Mesothelial cell of epicardium (in vitro differentiated cells): ENCODE data around the gene ANXA8L1. TPM values are rescaled to one million over a fixed set of nuclear protein-coding genes. Genes with fewer than 3 reads are reported as not detected.
"Not testable (repeated sequence)": the region's sequence is repeated elsewhere in the genome, so short reads cannot be mapped to it uniquely, and the experiment has no call there.

Source experiments
- DNase-seq, 2 experiments: peaks; one replicate each; pipeline ENCODE4 v3.0.0; 2021; ENCODE audit warnings: low spot score in 2 of 2; ENCODE audit not compliant: unreplicated experiment in 2 of 2
- H3K27ac Mint-ChIP-seq: 2 replicates; pipeline ENCODE4 v1.8.0; 2021; ENCODE audit warnings: mixed read lengths
- H3K27me3 Mint-ChIP-seq: 2 replicates; pipeline ENCODE4 v1.8.0; 2021; ENCODE audit warnings: low read depth, mixed read lengths
- H3K36me3 Mint-ChIP-seq: 2 replicates; pipeline ENCODE4 v1.8.0; 2021; ENCODE audit warnings: mixed read lengths
- H3K4me1 Mint-ChIP-seq: 2 replicates; pipeline ENCODE4 v1.8.0; 2021; ENCODE audit warnings: mixed read lengths
- H3K4me3 Mint-ChIP-seq: 2 replicates; pipeline ENCODE4 v1.8.0; 2021; ENCODE audit warnings: mild to moderate bottlenecking, moderate library complexity, mixed read lengths
- H3K9me3 Mint-ChIP-seq: 2 replicates; pipeline ENCODE4 v1.8.0; 2021; ENCODE audit warnings: mixed read lengths
- total RNA-seq: library from RNA; stranded (reverse); gene quantifications from 3 replicates; pipeline ENCODE4 v1.2.1, GENCODE V29; 2021
- TF ChIP-seq, protein P1 (sequence below): fragments of 200-600 bp; sonication (generic); IDR thresholded peaks from one replicate; pipeline ENCODE4 v1.5.0; 2021; ENCODE audit warnings: antibody characterized with exemption; ENCODE audit not compliant: unreplicated experiment

Gene ANXA8L1
- total RNA-seq, 1 donor from 2014 or later, result 1.1 TPM

DNA sequence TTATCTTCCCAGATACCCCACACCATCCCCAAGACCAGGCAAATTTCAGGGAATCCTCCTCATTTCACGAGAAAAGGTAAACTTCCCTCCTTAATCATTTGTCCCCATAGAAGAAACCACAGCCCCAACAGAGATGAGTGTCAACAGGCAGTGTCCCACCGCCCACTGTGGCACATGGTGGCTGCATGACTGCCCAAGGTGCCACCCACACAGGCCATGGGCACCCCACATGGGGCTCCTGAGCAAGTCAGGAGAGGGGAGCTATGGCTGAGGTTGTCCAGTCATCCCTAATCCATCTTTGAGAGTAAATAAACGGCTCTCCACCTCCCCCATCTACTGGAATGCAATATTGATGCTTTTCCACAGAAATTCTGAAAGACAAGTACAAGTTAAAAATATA lies 44.7 kb upstream of the ANXA8L1 start:
- DNase-seq, result no peak
- no peaks in the 10 kb centered on the region for H3K9me3 Mint-ChIP-seq
- H3K4me1 Mint-ChIP-seq, result no peaks in the 10 kb centered on the region
- TF ChIP-seq, protein P1, sequence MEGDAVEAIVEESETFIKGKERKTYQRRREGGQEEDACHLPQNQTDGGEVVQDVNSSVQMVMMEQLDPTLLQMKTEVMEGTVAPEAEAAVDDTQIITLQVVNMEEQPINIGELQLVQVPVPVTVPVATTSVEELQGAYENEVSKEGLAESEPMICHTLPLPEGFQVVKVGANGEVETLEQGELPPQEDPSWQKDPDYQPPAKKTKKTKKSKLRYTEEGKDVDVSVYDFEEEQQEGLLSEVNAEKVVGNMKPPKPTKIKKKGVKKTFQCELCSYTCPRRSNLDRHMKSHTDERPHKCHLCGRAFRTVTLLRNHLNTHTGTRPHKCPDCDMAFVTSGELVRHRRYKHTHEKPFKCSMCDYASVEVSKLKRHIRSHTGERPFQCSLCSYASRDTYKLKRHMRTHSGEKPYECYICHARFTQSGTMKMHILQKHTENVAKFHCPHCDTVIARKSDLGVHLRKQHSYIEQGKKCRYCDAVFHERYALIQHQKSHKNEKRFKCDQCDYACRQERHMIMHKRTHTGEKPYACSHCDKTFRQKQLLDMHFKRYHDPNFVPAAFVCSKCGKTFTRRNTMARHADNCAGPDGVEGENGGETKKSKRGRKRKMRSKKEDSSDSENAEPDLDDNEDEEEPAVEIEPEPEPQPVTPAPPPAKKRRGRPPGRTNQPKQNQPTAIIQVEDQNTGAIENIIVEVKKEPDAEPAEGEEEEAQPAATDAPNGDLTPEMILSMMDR, result no peak
- no peak overlapping the region for H3K27ac Mint-ChIP-seq
- no peak overlapping the region for H3K4me3 Mint-ChIP-seq
- peaks cover 4% of the 10 kb centered on the region for H3K27me3 Mint-ChIP-seq
- no peaks in the 10 kb centered on the region for H3K36me3 Mint-ChIP-seq

DNA sequence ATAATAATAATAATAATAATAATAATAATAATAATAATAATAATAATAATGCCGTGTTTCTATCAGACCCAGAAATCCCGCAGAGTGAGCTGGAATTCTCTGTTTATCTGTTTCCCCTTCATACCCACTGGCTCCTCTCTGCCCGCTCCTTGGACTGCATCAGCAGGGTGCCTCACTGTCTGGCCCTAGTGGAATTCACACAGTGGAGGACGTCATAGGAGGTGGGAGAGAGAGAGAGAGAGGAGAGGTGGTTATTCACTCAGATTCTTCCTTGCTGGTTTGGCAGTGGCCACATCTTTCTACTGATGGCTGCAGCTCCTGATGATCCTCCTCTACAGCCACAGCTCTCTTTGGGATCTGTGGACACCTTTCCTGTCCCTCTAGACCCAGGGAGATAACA lies 10.1 kb upstream of the ANXA8L1 start:
- H3K36me3 Mint-ChIP-seq, H3K27me3 Mint-ChIP-seq, H3K9me3 Mint-ChIP-seq, H3K4me3 Mint-ChIP-seq, H3K4me1 Mint-ChIP-seq, DNase-seq, H3K27ac Mint-ChIP-seq: not testable (repeated sequence)

DNA sequence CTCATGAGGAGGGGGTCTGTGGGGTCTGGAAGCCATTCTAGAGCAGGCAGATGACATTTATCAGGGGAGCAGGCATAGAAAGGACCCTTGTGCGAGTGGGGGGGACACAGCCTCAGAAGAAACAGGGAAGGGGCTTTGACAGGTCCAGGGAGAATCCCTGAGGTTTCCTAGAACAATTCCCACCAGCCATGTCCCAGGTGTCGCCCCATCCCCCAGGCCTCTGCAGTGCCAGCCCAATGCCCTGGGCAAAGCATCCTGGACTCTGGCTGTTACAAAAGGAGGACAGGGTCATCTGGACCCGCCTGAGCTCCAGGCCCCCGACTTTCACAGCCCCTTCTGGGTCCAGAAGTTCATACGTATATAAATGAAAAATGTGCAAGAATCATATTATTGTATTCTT lies 8.4 kb upstream of the ANXA8L1 start:
- not testable (repeated sequence) for H3K4me3 Mint-ChIP-seq, H3K27ac Mint-ChIP-seq, H3K36me3 Mint-ChIP-seq, DNase-seq, H3K27me3 Mint-ChIP-seq, H3K9me3 Mint-ChIP-seq, H3K4me1 Mint-ChIP-seq

DNA sequence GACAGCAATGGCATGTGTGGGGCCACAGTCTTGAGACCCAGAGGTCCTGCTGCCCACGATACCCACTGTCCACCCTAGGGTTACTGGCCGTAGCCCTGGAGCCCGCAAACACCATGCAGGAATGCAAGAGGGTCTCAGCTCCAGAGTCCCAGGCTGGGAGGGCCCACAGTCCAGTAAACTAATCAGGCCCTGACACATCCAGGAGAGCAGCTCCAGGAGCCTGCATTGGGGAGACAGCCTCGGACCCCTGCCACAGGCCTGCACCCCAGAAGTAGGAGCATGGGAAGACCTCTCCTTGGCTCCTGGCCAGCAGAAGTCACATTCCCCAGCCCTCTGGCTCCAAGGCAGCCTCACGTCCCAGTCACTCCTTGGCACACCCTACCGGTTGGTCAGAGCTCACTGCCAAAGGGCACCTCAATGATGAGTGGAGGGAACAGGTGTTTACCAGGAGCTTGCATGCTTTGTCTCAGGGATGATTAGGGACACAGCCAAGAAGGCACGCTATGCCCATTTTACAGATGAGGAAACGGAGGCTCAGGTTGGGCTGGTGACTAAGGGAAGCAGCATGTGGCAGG lies 7.8 kb upstream of the ANXA8L1 start:
- DNase-seq, H3K36me3 Mint-ChIP-seq: not testable (repeated sequence)

DNA sequence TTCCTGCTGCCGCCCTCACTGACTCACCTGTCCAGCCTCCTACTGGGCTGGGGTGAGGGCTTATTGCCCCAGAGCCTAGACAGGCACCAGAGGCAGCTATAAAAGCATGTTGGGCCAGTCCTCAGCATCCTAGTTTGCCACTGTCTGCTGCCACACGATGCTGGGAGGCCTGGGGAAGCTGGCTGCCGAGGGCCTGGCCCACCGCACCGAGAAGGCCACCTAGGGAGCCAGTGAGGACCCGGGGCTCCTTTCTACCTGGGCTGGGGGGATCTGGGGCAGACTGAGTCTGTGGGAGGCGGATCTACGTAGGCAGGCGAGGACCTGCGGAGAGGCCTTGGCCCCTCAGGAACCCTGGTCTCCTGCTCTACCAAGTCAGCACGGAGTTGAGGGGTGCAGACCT lies 6.6 kb upstream of the ANXA8L1 start:
- DNase-seq, H3K27me3 Mint-ChIP-seq, H3K4me1 Mint-ChIP-seq, H3K9me3 Mint-ChIP-seq, H3K36me3 Mint-ChIP-seq, H3K27ac Mint-ChIP-seq, H3K4me3 Mint-ChIP-seq: not testable (repeated sequence)

More for the DNA sequence above, 7.8 kb upstream of the ANXA8L1 start:
- H3K4me3 Mint-ChIP-seq, H3K27me3 Mint-ChIP-seq, H3K27ac Mint-ChIP-seq, H3K9me3 Mint-ChIP-seq, H3K4me1 Mint-ChIP-seq: not testable (repeated sequence)

DNA sequence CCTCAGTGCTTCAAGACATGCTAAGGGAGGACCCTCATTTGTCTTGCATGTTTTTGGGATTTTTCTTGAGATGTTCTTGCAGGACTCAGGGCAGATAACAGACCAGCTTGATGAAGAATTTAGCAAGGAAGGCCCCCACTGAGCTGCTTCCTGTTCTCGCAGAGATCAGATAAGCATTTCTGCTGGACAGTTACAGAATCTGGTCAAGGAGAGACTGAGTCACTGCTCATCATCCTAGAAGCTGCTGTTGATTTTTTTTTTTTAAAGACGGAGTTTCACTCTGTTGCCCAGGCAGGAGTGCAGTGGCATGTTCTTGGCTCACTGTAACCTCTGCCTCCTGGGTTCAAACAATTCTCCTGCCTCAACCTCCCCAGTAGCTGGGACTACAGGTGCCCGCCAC lies 1.2 kb upstream of the ANXA8L1 start:
- H3K4me3 Mint-ChIP-seq, H3K27me3 Mint-ChIP-seq, H3K36me3 Mint-ChIP-seq, H3K27ac Mint-ChIP-seq, H3K9me3 Mint-ChIP-seq, H3K4me1 Mint-ChIP-seq, DNase-seq: not testable (repeated sequence)

DNA sequence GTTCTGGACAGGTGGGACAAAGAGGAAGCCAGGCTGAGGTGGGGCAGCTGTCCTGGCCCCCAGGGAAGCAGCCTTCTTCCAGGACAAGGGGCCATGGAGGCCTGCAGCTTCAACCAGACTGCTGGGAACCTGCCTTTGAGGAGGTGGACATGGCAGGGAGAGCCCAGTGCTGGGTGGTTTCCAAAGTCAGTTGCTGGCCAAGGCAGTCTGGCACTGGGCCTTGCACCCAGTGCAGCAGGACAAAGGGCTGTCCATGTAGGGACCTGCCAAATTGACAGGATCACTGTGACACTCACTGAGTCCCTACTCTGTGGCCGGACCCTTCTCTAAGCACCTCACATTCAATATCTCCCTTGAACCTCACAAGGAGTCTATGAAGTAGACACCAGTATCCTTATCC lies 1.4 kb downstream of the ANXA8L1 start:
- H3K27me3 Mint-ChIP-seq, H3K36me3 Mint-ChIP-seq, DNase-seq, H3K9me3 Mint-ChIP-seq, H3K4me1 Mint-ChIP-seq, H3K4me3 Mint-ChIP-seq, H3K27ac Mint-ChIP-seq: not testable (repeated sequence)

DNA sequence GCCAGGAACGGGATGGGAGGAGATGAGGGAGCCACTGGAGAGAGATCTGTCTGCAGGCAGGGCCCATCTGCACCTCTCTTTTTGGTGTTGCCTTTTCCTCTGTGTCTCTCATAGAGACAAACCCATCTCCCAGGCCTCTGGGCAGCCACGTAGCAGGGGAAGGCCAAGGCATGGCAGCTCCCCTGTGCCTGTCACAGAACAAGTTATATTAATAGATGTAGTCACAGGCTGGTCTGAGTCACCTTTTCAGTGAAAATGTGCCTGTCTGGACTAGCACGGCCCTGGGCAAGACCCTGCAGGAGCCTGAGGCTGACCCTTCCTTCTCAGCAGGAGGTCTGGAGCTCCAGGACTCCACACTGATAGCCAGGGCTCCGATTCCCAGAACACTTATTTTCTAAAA lies 2.1 kb downstream of the ANXA8L1 start:
- not testable (repeated sequence) for DNase-seq, H3K27me3 Mint-ChIP-seq, H3K9me3 Mint-ChIP-seq, H3K36me3 Mint-ChIP-seq, H3K4me1 Mint-ChIP-seq, H3K27ac Mint-ChIP-seq, H3K4me3 Mint-ChIP-seq

DNA sequence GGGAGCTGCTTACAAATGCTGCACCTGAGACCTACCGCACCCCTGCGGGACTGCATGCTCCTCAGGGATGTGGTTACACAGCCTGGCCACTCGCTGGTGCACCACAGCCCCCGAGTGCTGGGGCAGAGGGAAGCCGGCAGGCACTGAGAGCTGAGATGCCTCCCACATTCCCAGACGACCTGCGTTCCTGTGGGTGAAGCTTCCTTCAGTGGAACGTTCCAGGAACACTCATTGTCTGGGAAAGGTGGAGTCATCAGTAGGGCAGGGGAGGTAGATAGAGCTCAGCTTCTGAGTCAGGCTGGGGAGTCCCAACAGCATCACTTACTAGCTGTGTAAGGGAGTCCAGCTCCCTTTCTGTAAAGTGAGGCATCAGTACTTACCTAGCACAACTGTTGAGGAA lies 2.5 kb downstream of the ANXA8L1 start:
- not testable (repeated sequence) for H3K4me1 Mint-ChIP-seq, H3K9me3 Mint-ChIP-seq, H3K27me3 Mint-ChIP-seq, H3K4me3 Mint-ChIP-seq, H3K27ac Mint-ChIP-seq, DNase-seq, H3K36me3 Mint-ChIP-seq

DNA sequence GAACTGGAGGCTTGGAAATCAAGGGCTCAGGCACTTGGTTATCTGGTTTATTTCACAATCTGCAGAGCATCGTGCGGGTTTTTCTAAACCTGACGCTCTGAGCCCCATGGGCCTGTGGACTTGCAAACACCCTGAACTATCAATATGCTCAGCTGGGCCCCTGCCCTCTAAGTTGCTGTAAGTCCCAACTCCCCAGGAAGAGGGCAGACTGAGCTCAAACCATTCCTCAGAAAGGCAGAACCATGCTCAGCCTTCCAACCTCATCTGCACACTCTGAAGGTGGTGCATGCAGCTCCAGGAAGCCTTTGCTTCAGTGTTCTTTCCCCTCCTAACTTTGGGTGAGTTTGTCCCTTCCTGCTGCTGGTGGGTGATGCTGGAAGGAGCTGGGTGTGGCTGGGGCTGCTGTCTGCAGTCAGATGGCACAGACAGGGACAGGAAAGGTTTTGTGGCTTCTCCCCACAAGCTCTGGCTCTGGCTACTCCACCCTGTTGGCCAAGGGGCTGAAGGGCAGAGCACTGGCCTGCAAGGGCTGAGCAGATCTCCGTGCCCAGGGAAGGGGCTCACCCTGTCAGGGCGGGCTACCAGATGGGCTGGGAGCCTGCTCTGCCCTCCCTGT lies 3.8 kb downstream of the ANXA8L1 start:
- not testable (repeated sequence) for H3K27ac Mint-ChIP-seq, H3K36me3 Mint-ChIP-seq, H3K4me3 Mint-ChIP-seq, H3K4me1 Mint-ChIP-seq, H3K27me3 Mint-ChIP-seq, DNase-seq, H3K9me3 Mint-ChIP-seq

DNA sequence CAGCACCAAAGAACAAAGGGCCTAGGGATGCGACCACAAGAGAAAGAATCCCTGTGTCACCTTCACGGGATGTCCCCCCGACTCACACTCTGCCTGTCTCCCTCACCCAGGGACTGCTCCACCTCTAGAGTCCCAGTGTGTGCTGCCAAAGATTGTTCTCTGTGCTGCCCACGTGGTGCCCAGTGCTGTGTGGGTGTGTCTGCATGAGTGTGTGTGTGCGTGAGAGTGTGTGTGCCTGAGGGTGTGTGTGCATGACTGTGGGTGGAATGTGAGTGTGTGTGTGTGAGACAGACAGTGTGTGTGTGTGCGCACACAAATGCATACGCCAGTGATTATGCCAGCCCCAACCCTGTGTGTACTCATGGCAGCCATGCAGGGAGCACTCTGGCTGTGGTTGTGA lies 10.3 kb downstream of the ANXA8L1 start:
- DNase-seq, H3K4me3 Mint-ChIP-seq, H3K9me3 Mint-ChIP-seq, H3K27ac Mint-ChIP-seq, H3K4me1 Mint-ChIP-seq, H3K36me3 Mint-ChIP-seq, H3K27me3 Mint-ChIP-seq: not testable (repeated sequence)

DNA sequence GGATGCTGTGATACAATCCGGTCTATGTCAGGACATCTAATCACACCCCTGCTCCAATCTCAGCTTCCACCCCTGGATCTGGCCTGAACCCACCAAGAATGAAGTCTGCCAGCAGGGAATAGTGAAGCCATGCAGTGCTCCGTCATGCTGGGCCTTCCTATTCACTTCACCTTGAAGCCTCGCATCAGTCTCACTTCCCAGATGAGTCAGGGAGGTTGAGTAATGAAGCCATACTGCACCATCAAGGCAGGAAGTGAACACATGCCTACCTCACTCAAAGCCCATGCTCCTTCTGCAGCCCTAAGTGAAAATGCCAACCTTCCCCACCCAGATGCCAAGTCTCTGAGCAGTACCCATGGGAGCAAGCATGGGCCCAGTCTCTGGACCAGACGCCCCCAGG lies 11.1 kb downstream of the ANXA8L1 start:
- not testable (repeated sequence) for H3K9me3 Mint-ChIP-seq, H3K36me3 Mint-ChIP-seq, H3K4me3 Mint-ChIP-seq, H3K27me3 Mint-ChIP-seq, DNase-seq, H3K4me1 Mint-ChIP-seq, H3K27ac Mint-ChIP-seq

DNA sequence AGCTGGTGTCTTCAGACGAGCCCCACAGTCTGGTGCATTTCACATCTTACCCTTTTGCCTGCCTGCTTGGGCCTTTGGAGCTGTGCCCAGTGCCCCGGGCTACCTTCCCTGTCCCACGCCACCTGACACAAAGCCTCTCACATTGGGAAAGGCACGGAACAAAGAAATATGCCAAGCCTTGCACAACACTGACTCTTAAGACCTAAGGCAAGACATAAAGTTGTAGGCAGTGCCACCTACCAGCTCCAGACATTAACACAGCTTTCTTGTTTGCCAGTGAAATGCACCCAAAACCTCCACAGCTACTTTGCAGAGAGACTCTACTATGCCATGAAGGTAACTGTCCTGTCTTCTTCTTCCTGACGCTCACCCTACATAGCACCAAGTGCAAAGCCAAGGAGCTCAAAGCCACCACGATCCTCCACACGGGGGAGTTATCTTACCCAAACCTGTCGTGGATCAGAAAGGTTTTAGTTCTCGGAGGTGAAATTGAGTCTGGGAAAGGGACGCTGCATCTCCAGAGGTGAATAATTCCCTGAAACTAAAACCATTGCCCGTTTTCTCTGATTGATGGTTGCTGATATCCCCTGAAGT lies 11.8 kb downstream of the ANXA8L1 start:
- H3K36me3 Mint-ChIP-seq, H3K27me3 Mint-ChIP-seq, H3K4me1 Mint-ChIP-seq, H3K9me3 Mint-ChIP-seq, H3K27ac Mint-ChIP-seq, DNase-seq, H3K4me3 Mint-ChIP-seq: not testable (repeated sequence)

DNA sequence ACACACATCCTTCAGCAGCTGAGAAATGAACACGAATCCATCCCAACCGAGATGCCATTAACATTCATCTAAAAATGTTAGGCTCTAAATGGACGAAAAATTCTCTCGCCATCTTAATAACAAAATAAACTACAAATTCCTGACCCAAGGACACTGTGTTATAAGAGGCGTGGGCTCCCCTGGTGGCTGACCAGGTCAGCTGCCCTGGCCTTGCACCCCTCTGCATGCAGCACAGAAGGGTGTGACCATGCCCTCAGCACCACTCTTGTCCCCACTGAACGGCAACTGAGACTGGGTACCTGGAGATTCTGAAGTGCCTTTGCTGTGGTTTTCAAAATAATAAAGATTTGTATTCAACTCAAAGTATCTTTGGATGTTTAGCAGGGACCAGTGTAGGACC lies 15.8 kb downstream of the ANXA8L1 start:
- not testable (repeated sequence) for DNase-seq, H3K27ac Mint-ChIP-seq, H3K9me3 Mint-ChIP-seq, H3K36me3 Mint-ChIP-seq, H3K27me3 Mint-ChIP-seq, H3K4me1 Mint-ChIP-seq, H3K4me3 Mint-ChIP-seq
